Erythroblast (primary cell): ENCODE measurements around the gene SH3BP2.

Experiments used
- GATA1 ChIP-seq: IDR thresholded peaks from 2 replicates; pipeline ENCODE4 v1.6.1; 2011; ENCODE audit warnings: low read depth, mild to moderate bottlenecking, control low read depth, low read length, moderate library complexity
- POLR2A ChIP-seq: IDR thresholded peaks from 2 replicates; pipeline ENCODE4 v1.6.1; 2011; ENCODE audit warnings: mild to moderate bottlenecking, low read length

DNA sequence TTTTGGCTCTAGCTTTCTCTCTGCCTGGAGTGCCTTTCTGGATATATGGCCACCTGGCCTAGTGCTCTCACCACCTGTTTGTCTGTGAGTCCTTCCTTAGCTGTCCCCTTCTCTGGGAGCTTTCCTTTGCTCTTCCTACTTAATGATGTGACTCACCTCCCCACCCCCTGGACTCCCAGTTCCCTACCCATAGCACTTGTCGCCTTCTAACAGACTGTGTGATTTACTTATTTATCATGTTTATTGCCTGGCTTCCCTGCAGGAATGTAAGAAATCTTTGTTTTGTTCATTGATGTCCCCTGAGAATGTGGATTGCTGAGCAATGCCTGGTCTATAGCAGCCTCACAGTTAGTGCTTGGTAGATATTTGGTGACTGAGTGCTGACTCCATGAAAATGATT, 69.6 kb downstream of the SH3BP2 start:
- TF ChIP-seq POLR2A (no peak), GATA1 (no peak)
